ENCODE data around the gene ZSCAN25. TPM values are rescaled to one million over a fixed set of nuclear protein-coding genes. Genes with fewer than 3 reads are reported as not detected.
A peak's percentile ranks its signal among the peaks of the same experiment; 100 is the strongest.

The ZSCAN25 gene
- total RNA-seq, 4 donors from 2014 or later: 15.3 to 46.1 (median 20.0) TPM

GRCh38 chr7:99679400-99680191 lies 62.9 kb downstream of the ZSCAN25 start, which contains the start of gene CYP3A5:
Gene CYP3A5 (minus strand): TSS chr7:99679996. CDS start chr7:99679896, 100 bp downstream.
- peak within 1 kb of the TSS; percentile 43 for H3K4me3 ChIP-seq
- 37% methylated on average over 10 of the region's 10 CpGs for WGBS
- no peaks in the 10 kb centered on the region for H3K36me3 ChIP-seq
- peak within 1 kb of the TSS; percentile 69 for H3K27ac ChIP-seq
- H3K27me3 ChIP-seq: no peaks in the 10 kb centered on the region
- H3K9me3 ChIP-seq: no peaks in the 10 kb centered on the region
- DNase-seq (ENCODE audit: low spot score in 2 of 2): peak in 1 of 2 donors; percentile 52
- H3K4me1 ChIP-seq: peaks cover 11% of the 10 kb centered on the region
- TF ChIP-seq POLR2A (IDR thresholded peaks at IDR 0.05) (no peak), POLR2AphosphoS5 (IDR thresholded peaks at IDR 0.05) (no peak), EP300 (IDR thresholded peaks at IDR 0.05) (no peak)
- TF ChIP-seq, protein P1, sequence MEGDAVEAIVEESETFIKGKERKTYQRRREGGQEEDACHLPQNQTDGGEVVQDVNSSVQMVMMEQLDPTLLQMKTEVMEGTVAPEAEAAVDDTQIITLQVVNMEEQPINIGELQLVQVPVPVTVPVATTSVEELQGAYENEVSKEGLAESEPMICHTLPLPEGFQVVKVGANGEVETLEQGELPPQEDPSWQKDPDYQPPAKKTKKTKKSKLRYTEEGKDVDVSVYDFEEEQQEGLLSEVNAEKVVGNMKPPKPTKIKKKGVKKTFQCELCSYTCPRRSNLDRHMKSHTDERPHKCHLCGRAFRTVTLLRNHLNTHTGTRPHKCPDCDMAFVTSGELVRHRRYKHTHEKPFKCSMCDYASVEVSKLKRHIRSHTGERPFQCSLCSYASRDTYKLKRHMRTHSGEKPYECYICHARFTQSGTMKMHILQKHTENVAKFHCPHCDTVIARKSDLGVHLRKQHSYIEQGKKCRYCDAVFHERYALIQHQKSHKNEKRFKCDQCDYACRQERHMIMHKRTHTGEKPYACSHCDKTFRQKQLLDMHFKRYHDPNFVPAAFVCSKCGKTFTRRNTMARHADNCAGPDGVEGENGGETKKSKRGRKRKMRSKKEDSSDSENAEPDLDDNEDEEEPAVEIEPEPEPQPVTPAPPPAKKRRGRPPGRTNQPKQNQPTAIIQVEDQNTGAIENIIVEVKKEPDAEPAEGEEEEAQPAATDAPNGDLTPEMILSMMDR (IDR thresholded peaks at IDR 0.05): no peak

Other genes starting within 250 kb of the ZSCAN25 start
- 10 to 100 TPM; 48.9 to 66.9 (median 64.2) TPM for gene ARPC1B, start 242.2 kb upstream of the ZSCAN25 start, total RNA-seq
- gene PDAP1, start 208.3 kb upstream of the ZSCAN25 start, total RNA-seq: 10 to 100 TPM; 47.2 to 68.5 (median 48.3) TPM
- gene BUD31, start 208.0 kb upstream of the ZSCAN25 start, total RNA-seq: 10 to 100 TPM; 50.3 to 71.4 (median 60.3) TPM
- 10 to 100 TPM in 2 of 4 donors, 1 to 10 TPM in 2; 7.7 to 14.8 (median 10.7) TPM for gene PTCD1, start 178.1 kb upstream of the ZSCAN25 start, total RNA-seq
- gene CPSF4, start 178.0 kb upstream of the ZSCAN25 start, total RNA-seq: 10 to 100 TPM; 35.0 to 59.9 (median 41.7) TPM
- gene ATP5MF, start 150.8 kb upstream of the ZSCAN25 start, total RNA-seq: 100 to 1,000 TPM; 463 to 798 (median 745) TPM
- 10 to 100 TPM in 1 of 4 donors, 1 to 10 TPM in 3; 4.4 to 16.3 (median 5.3) TPM for gene ZNF789, start 144.1 kb upstream of the ZSCAN25 start, total RNA-seq
- 10 to 100 TPM; 39.4 to 63.2 (median 53.9) TPM for gene ZNF394, start 116.7 kb upstream of the ZSCAN25 start, total RNA-seq
- gene ZKSCAN5, start 112.3 kb upstream of the ZSCAN25 start, total RNA-seq: 1 to 10 TPM; 5.7 to 8.5 (median 7.4) TPM
- 1 to 10 TPM; 2.7 to 6.9 (median 5.0) TPM for gene FAM200A, start 64.8 kb upstream of the ZSCAN25 start, total RNA-seq
- gene ZNF655, start 58.3 kb upstream of the ZSCAN25 start, total RNA-seq: 100 to 1,000 TPM; 122 to 240 (median 146) TPM
- 1 to 10 TPM; 1.4 to 6.8 (median 2.1) TPM for gene TMEM225B, start 18.7 kb upstream of the ZSCAN25 start, total RNA-seq
- 100 to 1,000 TPM in 1 of 4 donors, 10 to 100 TPM in 3; 50.0 to 448 (median 92.1) TPM for gene CYP3A5, start 63.0 kb downstream of the ZSCAN25 start, total RNA-seq
- gene CYP3A7, start 118.2 kb downstream of the ZSCAN25 start, total RNA-seq: under 1 TPM in 1 of 4 donors, not detected in 3; 0.49 TPM
- gene CYP3A4, start 167.2 kb downstream of the ZSCAN25 start, total RNA-seq: 1 to 10 TPM; 2.3 to 7.8 (median 4.4) TPM
- gene CYP3A43, start 211.1 kb downstream of the ZSCAN25 start, total RNA-seq: not detected